PC-9 (cell line): ENCODE results near the gene CD2AP. TPM values are rescaled to one million over a fixed set of nuclear protein-coding genes. Genes with fewer than 3 reads are reported as not detected.

Experiments used
- BruUV-seq: library from RNA; stranded (reverse); fragments of 400-500 nt; replicated peaks from 2 replicates; lab custom pipeline; 2021; lab: Mats Ljungman, UMichigan
- CTCF ChIA-PET: fragments of 300-600 bp; sonication (Branson Sonifier 250); formaldehyde crosslinking; loops from one replicate; lab custom pipeline; 2022; ENCODE audit warnings: antibody characterized with exemption; lab: Charles Lee
- POLR2A ChIA-PET: fragments of 300-600 bp; sonication (Branson Sonifier 250); formaldehyde crosslinking; loops from one replicate; lab custom pipeline; 2022; ENCODE audit warnings: antibody characterized with exemption; ENCODE audit not compliant: unreplicated experiment; lab: Charles Lee
- DNase-seq, 2 experiments: peaks; one replicate each; pipeline versions ENCODE4 v3.0.0 to v3.0.0-alpha.2; 2015 to 2022; ENCODE audit warnings: mixed read lengths in 1 of 2
- H2AFZ ChIP-seq: fragments of 200-600 bp; sonication (generic); 2 replicates; pipeline ENCODE4 v1.8.1; 2017; ENCODE audit warnings: antibody characterized with exemption
- H3F3A ChIP-seq: fragments of 200-600 bp; sonication (generic); 2 replicates; pipeline ENCODE4 v1.8.1; 2017; ENCODE audit warnings: antibody characterized with exemption, mild to moderate bottlenecking, low read depth; ENCODE audit not compliant: insufficient read depth
- H3K27ac ChIP-seq: fragments of 200-600 bp; sonication (generic); 2 replicates; pipeline ENCODE4 v1.6.1; 2016; ENCODE audit warnings: mixed run types
- H3K27me3 ChIP-seq: fragments of 200-600 bp; sonication (generic); 2 replicates; pipeline ENCODE4 v1.6.1; 2016; ENCODE audit warnings: low read depth, mixed run types; ENCODE audit not compliant: insufficient read depth
- H3K36me3 ChIP-seq: fragments of 200-600 bp; sonication (generic); 2 replicates; pipeline ENCODE4 v1.6.1; 2016; ENCODE audit warnings: low read depth, mixed run types
- H3K4me1 ChIP-seq: fragments of 200-600 bp; sonication (generic); replicated peaks from 2 replicates; pipeline ENCODE4 v1.6.1; 2016; ENCODE audit warnings: mixed run types; ENCODE audit not compliant: insufficient read depth
- H3K4me2 ChIP-seq: fragments of 200-600 bp; sonication (generic); 2 replicates; pipeline ENCODE4 v1.6.1; 2017; ENCODE audit warnings: mixed run types
- H3K4me3 ChIP-seq: fragments of 200-600 bp; sonication (generic); 2 replicates; pipeline ENCODE4 v1.6.1; 2016; ENCODE audit warnings: mixed run types
- H3K79me2 ChIP-seq: fragments of 200-600 bp; sonication (generic); 2 replicates; pipeline ENCODE4 v1.6.1; 2017; ENCODE audit warnings: low read depth, mixed run types
- H3K9me2 ChIP-seq: fragments of 200-600 bp; sonication (generic); 2 replicates; pipeline ENCODE4 v1.8.1; 2017; ENCODE audit warnings: mild to moderate bottlenecking; ENCODE audit not compliant: insufficient read depth
- H3K9me3 ChIP-seq: fragments of 200-600 bp; sonication (generic); 2 replicates; pipeline ENCODE4 v1.8.1; 2016; ENCODE audit warnings: low read depth; ENCODE audit not compliant: insufficient read depth
- H4K20me1 ChIP-seq: fragments of 200-600 bp; sonication (generic); 2 replicates; pipeline ENCODE4 v1.8.1; 2017; ENCODE audit not compliant: insufficient read depth
- EZH2 ChIP-seq: fragments of 200-600 bp; sonication (generic); IDR thresholded peaks from 2 replicates; pipeline ENCODE4 v1.8.0; 2017; ENCODE audit warnings: antibody characterized with exemption, low read depth
- intact Hi-C: fragments of 100-400 bp; cut with micrococcal nuclease; formaldehyde crosslinking; loops from one replicate; pipeline ENCODE4 v1.10.0; 2022; ENCODE audit not compliant: unreplicated experiment
- total RNA-seq: library from RNA; stranded (reverse); gene quantifications from 2 replicates; pipeline ENCODE4 v1.2.3, GENCODE V29; 2021
- TF ChIP-seq, protein P1 (sequence below): fragments of 200-600 bp; sonication (generic); conservative IDR thresholded peaks from 2 replicates; pipeline ENCODE4 v1.6.1; 2017; ENCODE audit warnings: mixed run types, antibody characterized with exemption, mild to moderate bottlenecking, moderate library complexity

The CD2AP gene
- total RNA-seq, 1 experiment from 2014 or later = 55.5 TPM

DNA sequence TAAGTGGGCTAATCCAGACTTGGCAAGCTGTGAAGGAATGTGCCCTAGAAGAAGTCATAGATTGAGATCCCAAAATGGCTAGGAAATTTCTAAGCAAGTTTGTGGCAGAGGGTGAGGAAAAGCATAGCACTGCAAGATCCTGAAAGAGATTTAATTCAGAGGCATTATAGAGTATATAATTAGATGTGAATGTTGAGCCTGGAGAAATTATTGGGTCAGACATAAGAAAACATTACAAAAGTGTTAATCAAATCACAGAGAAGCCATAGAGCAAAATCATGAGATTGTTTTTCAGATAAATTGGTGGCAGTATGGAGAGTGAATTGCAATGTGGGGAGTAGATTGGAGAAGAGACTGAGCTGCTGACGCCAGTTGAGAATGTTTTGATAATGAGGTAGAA lies 90.0 kb downstream of the CD2AP start:
- Histone ChIP-seq H3K27me3 (no peaks in the 10 kb centered on the region), H3K4me1 (no peaks in the 10 kb centered on the region), H3K4me3 (no peak overlapping the region), H3K27ac (no peak overlapping the region), H3K9me2 (no peaks in the 10 kb centered on the region), H3K36me3 (peaks cover 7% of the 10 kb centered on the region; the same call in 1 of the 2 replicates), H4K20me1 (peaks cover 14% of the 10 kb centered on the region; the same call in 1 of the 2 replicates), H3K4me2 (no peak overlapping the region), H3K79me2 (peaks cover 26% of the 10 kb centered on the region), H3F3A (peaks cover 8% of the 10 kb centered on the region; the same call in 1 of the 2 replicates), H3K9me3 (no peaks in the 10 kb centered on the region), H2AFZ (no peak overlapping the region)
- CTCF ChIA-PET = no interaction called here
- TF ChIP-seq EZH2 = no peak
- TF ChIP-seq, protein P1, sequence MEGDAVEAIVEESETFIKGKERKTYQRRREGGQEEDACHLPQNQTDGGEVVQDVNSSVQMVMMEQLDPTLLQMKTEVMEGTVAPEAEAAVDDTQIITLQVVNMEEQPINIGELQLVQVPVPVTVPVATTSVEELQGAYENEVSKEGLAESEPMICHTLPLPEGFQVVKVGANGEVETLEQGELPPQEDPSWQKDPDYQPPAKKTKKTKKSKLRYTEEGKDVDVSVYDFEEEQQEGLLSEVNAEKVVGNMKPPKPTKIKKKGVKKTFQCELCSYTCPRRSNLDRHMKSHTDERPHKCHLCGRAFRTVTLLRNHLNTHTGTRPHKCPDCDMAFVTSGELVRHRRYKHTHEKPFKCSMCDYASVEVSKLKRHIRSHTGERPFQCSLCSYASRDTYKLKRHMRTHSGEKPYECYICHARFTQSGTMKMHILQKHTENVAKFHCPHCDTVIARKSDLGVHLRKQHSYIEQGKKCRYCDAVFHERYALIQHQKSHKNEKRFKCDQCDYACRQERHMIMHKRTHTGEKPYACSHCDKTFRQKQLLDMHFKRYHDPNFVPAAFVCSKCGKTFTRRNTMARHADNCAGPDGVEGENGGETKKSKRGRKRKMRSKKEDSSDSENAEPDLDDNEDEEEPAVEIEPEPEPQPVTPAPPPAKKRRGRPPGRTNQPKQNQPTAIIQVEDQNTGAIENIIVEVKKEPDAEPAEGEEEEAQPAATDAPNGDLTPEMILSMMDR = no peak
- intact Hi-C loops = no loop called here
- no peak for DNase-seq
- no TSS peak for BruUV-seq
- POLR2A ChIA-PET = no interaction called here

DNA sequence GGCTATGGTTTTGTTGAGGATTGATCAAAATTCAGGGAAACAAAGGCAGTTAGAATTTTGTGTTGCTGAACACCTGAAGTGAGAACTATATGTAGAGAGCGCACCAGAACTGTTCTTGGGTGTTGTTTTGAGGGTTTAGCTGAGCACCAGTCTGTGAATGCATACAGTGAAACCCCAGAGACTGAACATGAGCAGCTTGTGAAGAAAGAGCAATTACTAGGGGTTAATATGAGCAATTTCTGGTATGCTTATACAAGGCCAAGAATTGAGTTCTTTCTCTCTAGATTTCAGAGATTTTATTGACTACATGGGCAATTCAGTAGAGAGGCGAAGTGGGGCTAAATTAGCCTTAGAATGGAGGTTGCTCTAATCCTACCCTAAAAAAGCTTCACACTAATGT lies 93.9 kb downstream of the CD2AP start:
- H3K79me2 ChIP-seq = peaks cover 31% of the 10 kb centered on the region
- H3K4me3 ChIP-seq = no peak overlapping the region
- no peak overlapping the region for H2AFZ ChIP-seq
- CTCF ChIA-PET = no interaction called here
- BruUV-seq = no TSS peak
- H3K9me2 ChIP-seq = no peaks in the 10 kb centered on the region
- DNase-seq = no peak
- intact Hi-C loops = no loop called here
- no peak for TF ChIP-seq EZH2
- TF ChIP-seq, protein P1 = no peak
- no peak overlapping the region for H3K27ac ChIP-seq
- peaks cover 8% of the 10 kb centered on the region; the same call in 1 of the 2 replicates for H3F3A ChIP-seq
- no peak overlapping the region for H3K4me2 ChIP-seq
- POLR2A ChIA-PET = no interaction called here
- H3K9me3 ChIP-seq = 0 out of 2 replicates have a peak, but pooled peaks cover 3% of the 10 kb centered on the region
- H3K36me3 ChIP-seq = peaks cover 15% of the 10 kb centered on the region; the same call in 1 of the 2 replicates
- no peaks in the 10 kb centered on the region for H3K4me1 ChIP-seq
- no peaks in the 10 kb centered on the region for H3K27me3 ChIP-seq
- H4K20me1 ChIP-seq = peaks cover 8% of the 10 kb centered on the region; the same call in 1 of the 2 replicates

DNA sequence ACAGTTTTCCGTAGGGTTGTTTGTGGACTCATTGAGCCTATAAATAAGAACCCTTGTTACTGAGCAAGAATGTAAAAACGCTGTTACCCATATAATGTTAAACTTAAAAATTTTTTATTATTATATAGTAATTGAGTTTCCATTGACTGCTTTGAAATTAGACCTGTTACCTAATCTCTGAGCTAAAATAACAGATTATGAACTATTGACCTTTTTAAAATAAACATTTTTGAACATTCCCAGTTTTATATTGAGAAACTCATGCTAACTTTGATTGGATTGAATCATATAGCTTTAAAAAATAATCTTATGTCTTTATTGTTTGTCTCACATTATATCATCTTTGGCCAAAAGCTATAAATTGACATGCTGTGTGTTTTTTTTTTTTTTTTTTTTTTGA lies 95.5 kb downstream of the CD2AP start:
- peaks cover 18% of the 10 kb centered on the region for H3K36me3 ChIP-seq
- H3K4me2 ChIP-seq = no peak overlapping the region
- no peak for TF ChIP-seq EZH2
- TF ChIP-seq, protein P1 = no peak
- H4K20me1 ChIP-seq = peaks cover 8% of the 10 kb centered on the region; the same call in 1 of the 2 replicates
- H3K27me3 ChIP-seq = no peaks in the 10 kb centered on the region
- no peaks in the 10 kb centered on the region for H3K4me1 ChIP-seq
- ChIA-PET POLR2A (interaction anchor here (0.6 to 0.7 kb wide), 3 partner anchors 10 to 107 kb away, joined by 4 to 31 read pairs (median 9); no protein-coding TSS in a partner anchor), CTCF (interaction anchor here (0.6 kb wide), 1 partner anchor 225 kb away, joined by 3 read pairs; no protein-coding TSS in a partner anchor)
- H3K79me2 ChIP-seq = peaks cover 21% of the 10 kb centered on the region
- no peak overlapping the region for H2AFZ ChIP-seq
- no peak overlapping the region for H3K27ac ChIP-seq
- H3F3A ChIP-seq = peaks cover 8% of the 10 kb centered on the region; the same call in 1 of the 2 replicates
- no TSS peak for BruUV-seq
- 0 out of 2 replicates have a peak, but pooled peaks cover 3% of the 10 kb centered on the region for H3K9me3 ChIP-seq
- no peak overlapping the region for H3K4me3 ChIP-seq
- intact Hi-C loops = no loop called here
- DNase-seq = no peak
- H3K9me2 ChIP-seq = no peaks in the 10 kb centered on the region
